HG02763 (cell line): ENCODE data around the gene HOXB6.

Experiments
- ATAC-seq: cut with Tn5 transposase; IDR thresholded peaks from one replicate; pipeline ENCODE4 v1.9.1; 2021; ENCODE audit warnings: mild to moderate bottlenecking, moderate library complexity; ENCODE audit not compliant: unreplicated experiment

The HOXB6 gene

DNA sequence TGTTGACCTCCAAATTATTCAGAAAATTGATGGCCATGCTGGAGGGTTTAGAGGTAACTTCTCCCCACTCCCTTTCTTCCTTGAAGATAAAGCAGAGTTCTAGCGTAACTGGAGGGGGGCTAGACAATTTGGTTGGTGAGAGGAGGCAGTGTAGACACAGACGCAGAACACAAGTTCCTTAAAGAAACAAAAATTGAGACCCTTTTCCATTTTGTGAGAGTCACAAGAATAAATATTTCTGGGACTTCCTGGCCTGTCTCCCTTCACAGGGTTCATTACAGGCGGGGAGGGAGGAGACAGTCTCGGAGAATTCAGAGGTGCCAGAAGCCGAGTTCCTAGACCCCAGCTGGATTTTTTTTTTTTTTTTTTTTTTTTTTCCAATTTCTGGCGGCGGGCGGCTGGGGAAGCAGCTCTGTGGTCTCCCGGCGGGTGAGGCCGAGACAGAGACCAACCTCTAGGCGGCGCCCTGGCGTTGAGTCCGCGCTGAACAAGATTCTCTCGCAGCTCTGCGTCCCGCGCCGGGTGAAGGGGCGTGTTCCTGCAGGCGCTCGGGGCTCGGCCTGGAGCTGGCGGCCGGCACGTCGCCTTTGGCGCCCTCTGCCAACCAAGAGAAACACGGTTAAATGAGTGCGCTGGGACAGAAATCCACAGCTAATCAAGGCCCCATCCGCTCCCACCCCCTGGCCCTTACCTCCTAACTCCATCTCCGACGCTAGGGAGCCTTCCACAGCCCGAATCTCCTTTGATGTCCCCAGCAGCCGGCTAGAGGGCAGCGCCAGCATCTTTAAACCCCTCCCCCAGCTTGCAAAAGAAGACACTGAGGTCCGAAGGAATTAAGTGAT lies 31.6 kb upstream of the HOXB6 start:
- ATAC-seq: no peak

DNA sequence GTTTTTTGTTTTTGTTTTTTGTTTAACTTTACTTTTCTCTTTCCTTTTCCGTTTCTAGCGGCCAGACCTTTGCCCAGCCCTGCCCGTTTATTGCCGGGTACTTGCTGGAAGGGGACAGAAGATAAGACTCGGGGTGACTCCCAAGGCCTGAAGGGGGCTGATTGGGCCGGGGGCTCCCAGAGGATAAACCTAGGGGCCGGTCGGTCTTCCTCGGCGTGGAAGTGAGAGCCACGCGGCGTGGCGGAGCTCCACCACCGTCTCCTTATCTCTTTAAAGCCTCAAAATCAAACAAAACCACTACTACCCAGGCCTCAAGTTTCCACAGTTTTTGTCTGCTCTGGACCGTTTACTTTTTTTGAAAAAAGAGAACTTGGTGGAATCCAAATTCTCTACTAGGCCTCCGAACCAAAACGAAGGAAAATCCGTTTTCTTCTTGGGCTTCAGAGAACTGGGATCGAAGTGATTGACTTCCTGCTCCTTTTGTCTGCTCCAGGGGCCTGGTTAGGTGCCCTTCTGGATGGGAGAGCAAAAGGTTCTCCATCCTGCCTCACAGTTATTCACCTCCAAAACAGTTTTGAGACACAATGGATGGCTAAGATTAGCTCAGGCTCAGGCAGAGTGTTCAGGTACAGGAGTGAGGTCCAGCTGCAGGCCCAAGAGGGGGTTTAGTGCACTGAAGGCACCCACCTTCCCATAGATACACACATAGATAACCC lies 29.9 kb upstream of the HOXB6 start:
- no peak for ATAC-seq

GRCh38 chr17:48633266-48633677 lies 28.5 kb upstream of the HOXB6 start:
- no peak for ATAC-seq

GRCh38 chr17:48632579-48633265 lies 27.9 kb upstream of the HOXB6 start:
- ATAC-seq: no peak

- ATAC-seq: no peak
These were observed 27.1 kb upstream of the HOXB6 start for GRCh38 chr17:48631693-48632578.

DNA sequence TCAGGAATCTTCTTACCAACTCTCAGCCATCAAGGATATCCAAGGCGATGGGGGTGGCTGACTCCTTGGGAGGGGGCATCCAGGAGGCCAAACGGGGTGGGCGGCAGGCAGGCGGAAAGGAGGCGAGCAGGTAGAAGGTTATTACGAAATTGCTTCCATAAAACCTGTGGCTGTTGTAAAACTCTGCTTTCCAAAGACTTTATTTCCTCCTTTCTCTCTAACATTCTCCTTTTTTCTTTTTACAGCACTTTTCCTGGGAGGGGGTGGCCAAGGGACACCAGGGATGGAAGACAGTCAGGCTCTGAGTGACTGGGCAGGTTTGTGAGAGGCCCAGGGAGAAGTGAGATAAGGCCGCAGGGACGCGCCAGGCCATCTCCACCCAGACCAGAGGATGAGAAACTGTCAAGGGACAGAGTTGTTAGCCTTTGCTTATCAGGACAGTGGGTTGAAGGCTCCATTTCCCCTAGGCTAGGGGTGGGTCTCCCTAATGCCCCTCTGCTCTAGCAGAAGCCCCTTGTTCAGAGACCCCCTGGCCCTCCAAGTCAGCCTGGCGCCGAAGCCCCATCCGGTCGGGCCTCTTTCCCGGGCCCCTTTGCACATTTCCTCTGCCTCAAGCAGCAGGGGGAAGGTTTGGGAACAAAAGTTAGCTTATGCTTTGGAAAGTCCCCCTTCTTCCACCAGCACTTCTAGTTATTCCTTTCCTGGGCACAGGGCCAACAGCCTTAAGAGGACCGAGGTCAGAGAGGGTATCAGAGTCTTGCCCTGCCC lies 26.3 kb upstream of the HOXB6 start:
- ATAC-seq: no peak

DNA sequence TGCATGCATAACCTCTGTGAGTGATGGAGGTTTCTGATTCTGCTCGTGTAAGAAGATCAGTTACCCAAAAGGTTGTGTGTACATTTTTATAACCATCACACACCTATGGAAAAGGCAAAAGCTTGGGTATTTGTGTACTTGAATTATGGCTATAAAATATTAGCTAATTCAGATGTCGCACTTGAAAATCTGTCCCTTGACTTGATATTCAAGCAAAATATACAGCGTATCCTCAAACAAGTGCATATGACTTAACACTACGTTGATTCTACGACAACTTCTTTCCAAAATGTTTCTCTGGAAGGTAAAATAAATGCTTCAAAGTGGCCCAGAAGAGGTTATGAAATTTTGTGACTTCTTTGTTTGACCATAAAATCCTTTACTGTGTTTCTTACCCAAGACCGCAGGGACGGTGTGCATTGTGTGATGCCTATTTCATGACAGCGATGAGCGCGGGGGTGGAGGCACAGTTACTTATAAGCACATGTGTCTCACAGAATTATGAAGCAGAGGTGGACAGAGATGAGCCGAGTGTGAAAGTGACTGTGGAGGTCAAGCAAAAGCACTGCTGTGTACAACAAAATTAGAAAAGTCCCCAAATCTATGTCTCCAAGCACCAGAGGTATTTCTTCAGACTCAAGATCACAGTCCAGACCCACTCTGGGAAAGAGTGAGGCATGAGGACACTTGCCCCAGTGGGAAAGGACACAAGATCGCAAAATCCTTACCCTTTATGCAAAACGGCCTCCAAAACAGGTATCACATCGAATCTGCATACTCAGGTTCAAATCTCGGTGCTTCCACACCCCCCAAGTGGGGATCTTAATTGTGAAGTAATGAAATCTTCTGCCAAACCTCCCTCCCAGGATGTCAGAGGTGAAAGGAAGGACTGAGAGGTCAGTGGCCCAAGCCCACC lies 25.5 kb upstream of the HOXB6 start:
- ATAC-seq: no peak

- no peak for ATAC-seq
These were observed 24.6 kb upstream of the HOXB6 start for GRCh38 chr17:48629411-48629759.

DNA sequence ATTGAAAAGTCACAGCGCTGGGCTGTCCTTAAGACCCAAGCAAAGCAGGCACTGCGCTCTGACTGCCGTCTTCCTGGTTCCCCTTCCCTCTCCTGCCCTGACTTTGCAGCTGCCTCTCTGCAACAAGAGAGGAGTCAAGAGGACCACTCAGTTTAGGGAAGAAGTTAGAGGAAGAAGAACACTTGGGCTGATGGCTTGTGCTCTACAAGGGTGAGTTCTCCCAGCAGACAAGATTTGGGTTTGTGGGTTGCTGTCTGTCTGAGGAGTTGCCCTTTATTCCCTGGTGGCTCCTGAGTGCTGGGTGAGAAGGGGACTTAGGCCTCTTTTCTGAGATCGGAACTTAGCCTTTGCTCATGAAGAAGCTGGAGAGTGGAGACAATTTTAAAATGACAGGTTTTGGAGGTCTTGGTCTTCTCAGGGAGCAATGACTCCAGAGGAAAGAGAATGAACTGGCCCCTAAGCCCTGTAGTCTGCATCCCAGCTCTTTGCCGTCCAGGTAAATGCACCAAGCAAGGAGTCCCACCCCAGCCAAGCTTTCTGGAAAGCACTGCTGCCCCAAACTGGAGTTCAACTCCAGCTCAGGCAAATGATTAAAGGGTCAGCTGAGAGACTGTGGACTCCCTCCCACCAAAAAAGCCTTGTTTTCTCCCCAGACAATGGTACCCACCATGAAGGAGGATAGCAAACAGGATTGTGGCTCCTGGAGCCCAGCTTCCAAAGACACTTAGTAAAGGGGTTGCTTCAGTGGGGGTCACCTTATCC lies 24.0 kb upstream of the HOXB6 start:
- no peak for ATAC-seq

- no peak for ATAC-seq
These were observed 23.1 kb upstream of the HOXB6 start for GRCh38 chr17:48627623-48628521.

DNA sequence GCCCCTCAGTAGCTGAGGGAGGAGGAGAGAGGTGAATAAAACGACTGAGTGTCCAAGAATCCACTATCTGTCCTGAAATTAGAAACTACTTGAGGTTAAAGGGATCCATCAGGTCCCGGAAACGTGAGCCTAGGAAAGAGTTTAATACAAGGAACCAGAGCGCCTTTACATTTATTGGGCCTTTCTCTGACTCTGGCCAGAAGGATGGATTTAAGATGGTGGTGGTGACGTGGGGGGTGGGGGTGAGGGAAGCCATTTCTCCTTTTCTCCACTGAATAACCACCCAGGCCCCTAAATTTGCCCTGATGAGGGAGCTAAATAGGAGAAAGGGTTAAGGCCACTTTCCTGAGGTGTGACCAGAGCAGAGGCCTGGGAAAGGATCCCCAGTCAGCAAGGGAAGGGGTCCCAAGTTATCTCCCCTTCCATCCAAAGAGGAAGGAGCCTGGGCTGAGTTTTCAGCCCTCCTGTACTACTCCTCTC lies 22.4 kb upstream of the HOXB6 start:
- ATAC-seq: no peak

DNA sequence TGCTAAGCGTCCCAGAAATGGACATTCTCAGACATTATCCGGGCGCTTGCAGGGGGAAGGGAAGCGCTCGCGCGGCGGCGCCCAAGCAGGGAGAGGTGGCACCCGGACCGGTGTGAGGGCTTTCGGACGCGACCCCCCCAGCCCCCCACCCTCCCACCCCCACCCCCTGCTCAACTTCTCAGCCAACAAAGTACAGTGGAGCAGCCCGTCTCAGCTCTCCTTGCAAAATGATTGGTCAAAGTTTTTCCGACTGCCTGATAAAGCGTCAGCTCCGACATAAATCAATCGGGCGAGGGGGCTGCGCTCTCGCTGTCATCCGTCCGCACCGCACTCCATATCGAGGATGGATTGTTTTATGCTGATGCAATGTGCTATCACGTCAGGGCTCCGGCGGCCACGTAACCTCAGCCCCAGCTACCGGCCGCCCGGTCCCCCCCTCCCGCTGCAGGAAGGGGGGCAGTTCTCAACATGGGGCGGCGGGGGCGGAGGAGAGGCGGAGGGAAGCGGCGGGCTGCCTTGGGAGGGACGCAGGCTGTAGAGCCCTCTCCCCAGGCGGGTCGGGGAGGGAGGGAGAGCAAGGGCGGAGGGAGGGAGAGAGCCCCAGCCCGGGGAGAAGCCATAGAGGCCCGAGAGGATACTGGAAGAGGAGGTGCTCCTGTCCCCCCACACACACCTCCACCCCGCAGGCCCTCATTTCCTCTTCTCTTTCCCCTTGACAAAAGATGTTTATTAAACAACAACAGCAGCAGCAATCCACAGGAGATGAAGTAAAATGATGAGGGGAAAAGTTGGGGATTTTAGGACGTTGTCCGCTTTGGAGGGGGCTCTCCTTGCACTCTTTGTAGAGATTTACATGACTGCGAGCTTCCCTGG lies 21.7 kb upstream of the HOXB6 start, which contains the start of gene HOXB9:
HOXB9 (minus strand) TSS at position 114 of the 873 bp plus-strand sequence; CDS start at position 25, 89 bp downstream.
- no peak for ATAC-seq

DNA sequence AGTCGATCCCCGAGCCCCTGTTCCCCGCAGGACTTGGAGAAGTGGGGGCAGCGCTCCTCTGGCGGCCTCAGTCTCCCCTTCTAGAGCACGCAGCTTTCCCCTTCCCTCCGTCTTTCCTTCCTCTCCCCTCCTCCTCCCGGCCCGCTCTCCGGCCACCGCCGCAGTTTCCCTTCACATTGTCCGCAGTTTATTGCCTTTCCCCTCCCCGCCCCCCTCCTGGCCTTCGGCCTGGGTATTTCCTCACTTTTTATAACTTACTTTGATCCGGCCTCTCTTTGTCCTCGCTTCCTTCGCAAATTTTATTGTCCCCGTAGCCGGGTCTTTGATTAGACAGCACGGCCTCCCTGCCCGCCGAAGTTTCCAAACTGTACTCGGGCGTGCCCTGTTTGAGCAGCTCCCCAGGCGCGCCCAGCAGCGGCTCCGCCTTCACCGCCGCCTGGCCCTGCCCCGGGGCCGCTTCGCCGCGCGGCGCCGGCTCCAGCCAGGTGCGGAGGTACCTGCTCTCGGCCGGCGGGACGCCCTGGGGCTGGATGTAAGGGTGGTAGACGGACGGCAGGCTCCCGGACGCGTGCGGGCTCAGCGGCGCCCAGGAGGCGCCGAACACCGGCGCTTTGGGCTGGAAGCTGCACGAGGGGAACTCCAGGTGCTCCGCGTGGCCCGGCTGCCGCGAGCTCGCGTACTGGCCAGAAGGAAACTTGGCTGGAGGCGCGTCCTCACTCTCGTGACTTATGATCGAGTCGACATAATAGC lies 20.9 kb upstream of the HOXB6 start:
- ATAC-seq: no peak

- no peak for ATAC-seq
These were observed 20.0 kb upstream of the HOXB6 start for GRCh38 chr17:48624544-48625494.
